ENCODE data around the gene RPS6KB1. TPM values are rescaled to one million over a fixed set of nuclear protein-coding genes. Genes with fewer than 3 reads are reported as not detected.

The RPS6KB1 gene
- total and polyA plus RNA-seq, 10 of the 15 experiments (the other 5 are each of a cell fraction or from before 2014, with no cell fraction given): 6.6 to 33.2 (median 26.0) TPM

DNA sequence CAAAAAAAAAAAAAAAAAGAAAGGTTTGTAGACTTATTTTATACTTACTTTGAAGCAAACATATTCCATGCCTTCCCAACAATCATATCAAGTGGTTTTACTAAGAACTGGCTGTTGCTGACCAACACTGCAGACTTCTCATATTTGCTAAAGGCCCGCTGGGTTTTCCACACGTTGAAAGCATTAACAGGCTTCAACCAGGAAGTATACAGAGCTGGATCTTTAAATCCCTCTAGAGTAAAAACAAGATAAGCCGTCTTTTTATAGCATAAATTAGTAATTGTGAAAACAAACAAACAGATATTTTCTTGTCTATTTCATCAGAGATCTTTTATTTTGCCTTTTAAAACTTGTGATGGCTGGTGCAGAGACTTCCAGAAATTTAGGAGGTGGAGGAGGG lies 29.3 kb upstream of the RPS6KB1 start:
- DNase-seq (ENCODE audit: low read depth, low spot score): no peak
- Histone ChIP-seq H3K79me2 (ENCODE audit: control insufficient read depth, insufficient read depth, low read length) (no peaks in the 10 kb centered on the region), H3K27ac (ENCODE audit: control insufficient read depth, insufficient read depth) (no peak overlapping the region), H3K9ac (ENCODE audit: control insufficient read depth, insufficient read depth, low read length) (no peak overlapping the region), H3K27me3 (replicated peaks in 1 of 2; ENCODE audit: control insufficient read depth in 2 of 2, insufficient read depth in 2 of 2, low read length in 1 of 2) (no peaks in the 10 kb centered on the region), H4K20me1 (ENCODE audit: control insufficient read depth, insufficient read depth) (no peaks in the 10 kb centered on the region), H3K4me1 (ENCODE audit: control insufficient read depth, insufficient read depth, low read length) (no peaks in the 10 kb centered on the region), H3K4me2 (ENCODE audit: control insufficient read depth, insufficient read depth) (no peak overlapping the region), H3K4me3 (no peak overlapping the region), H3K9me3 (replicated peaks; ENCODE audit: control insufficient read depth, insufficient read depth, low read length) (no peaks in the 10 kb centered on the region), H2AFZ (ENCODE audit: control insufficient read depth, low read depth, low read length) (no peak overlapping the region), H3K36me3 (ENCODE audit: control insufficient read depth in 2 of 2, insufficient read depth in 2 of 2, low read length in 1 of 2) (peaks cover 0 to 5% of the 10 kb centered on the region in 2 experiments; a peak in 1 of 4 replicates)
- CTCF ChIA-PET: interaction anchor here (0.9 to 1.6 kb wide), 4 partner anchors 85 to 116 kb away, joined by 3 to 4 read pairs (median 4); no protein-coding TSS in a partner anchor
- POLR2A ChIA-PET: interaction anchor here (0.7 to 1.2 kb wide), 2 partner anchors 119 to 1588 kb away, joined by 3 to 4 read pairs; no protein-coding TSS in a partner anchor
- in situ Hi-C loops (cut with MboI) (no loop called here), intact Hi-C loops (cut with micrococcal nuclease; ENCODE audit: unreplicated experiment) (no loop called here)
- no peak for ATAC-seq
- no peak for FAIRE-seq
- SMC1A ChIA-PET (ENCODE audit: uncharacterized antibody, unreplicated experiment): interaction anchor here (1.3 kb wide), 1 partner anchor 50 kb away, joined by 3 read pairs; no protein-coding TSS in a partner anchor
- BruUV-seq (replicated peaks): no TSS peak
- RAD21 ChIA-PET (ENCODE audit: unreplicated experiment): no interaction called here
- TF ChIP-seq HCFC1 (IDR thresholded peaks at IDR 0.05; ENCODE audit: low read length) (no peak), CREB1 (IDR thresholded peaks at IDR 0.05; ENCODE audit: low read depth) (no peak), SUPT20H (IDR thresholded peaks at IDR 0.05; ENCODE audit: borderline replicate concordance, control insufficient read depth, low read depth, low read length) (no peak), NBN (IDR thresholded peaks at IDR 0.05) (no peak), RUNX3 (IDR thresholded peaks at IDR 0.05; ENCODE audit: low read length) (no peak), MEF2B (IDR thresholded peaks at IDR 0.05; ENCODE audit: partially characterized antibody, poor library complexity, severe bottlenecking) (no peak), GATAD2B (conservative IDR thresholded peaks at IDR 0.05; ENCODE audit: low read depth) (no peak), TARDBP (IDR thresholded peaks at IDR 0.05; ENCODE audit: borderline replicate concordance) (no peak), RAD21 (IDR thresholded peaks at IDR 0.05; ENCODE audit: insufficient read depth, low read depth, low read length) (no peak), FOXM1 (IDR thresholded peaks at IDR 0.05; ENCODE audit: low read depth, low read length) (no peak), CBX3 (IDR thresholded peaks at IDR 0.05; ENCODE audit: borderline replicate concordance, low read depth) (no peak)
- TF ChIP-seq, protein P1, sequence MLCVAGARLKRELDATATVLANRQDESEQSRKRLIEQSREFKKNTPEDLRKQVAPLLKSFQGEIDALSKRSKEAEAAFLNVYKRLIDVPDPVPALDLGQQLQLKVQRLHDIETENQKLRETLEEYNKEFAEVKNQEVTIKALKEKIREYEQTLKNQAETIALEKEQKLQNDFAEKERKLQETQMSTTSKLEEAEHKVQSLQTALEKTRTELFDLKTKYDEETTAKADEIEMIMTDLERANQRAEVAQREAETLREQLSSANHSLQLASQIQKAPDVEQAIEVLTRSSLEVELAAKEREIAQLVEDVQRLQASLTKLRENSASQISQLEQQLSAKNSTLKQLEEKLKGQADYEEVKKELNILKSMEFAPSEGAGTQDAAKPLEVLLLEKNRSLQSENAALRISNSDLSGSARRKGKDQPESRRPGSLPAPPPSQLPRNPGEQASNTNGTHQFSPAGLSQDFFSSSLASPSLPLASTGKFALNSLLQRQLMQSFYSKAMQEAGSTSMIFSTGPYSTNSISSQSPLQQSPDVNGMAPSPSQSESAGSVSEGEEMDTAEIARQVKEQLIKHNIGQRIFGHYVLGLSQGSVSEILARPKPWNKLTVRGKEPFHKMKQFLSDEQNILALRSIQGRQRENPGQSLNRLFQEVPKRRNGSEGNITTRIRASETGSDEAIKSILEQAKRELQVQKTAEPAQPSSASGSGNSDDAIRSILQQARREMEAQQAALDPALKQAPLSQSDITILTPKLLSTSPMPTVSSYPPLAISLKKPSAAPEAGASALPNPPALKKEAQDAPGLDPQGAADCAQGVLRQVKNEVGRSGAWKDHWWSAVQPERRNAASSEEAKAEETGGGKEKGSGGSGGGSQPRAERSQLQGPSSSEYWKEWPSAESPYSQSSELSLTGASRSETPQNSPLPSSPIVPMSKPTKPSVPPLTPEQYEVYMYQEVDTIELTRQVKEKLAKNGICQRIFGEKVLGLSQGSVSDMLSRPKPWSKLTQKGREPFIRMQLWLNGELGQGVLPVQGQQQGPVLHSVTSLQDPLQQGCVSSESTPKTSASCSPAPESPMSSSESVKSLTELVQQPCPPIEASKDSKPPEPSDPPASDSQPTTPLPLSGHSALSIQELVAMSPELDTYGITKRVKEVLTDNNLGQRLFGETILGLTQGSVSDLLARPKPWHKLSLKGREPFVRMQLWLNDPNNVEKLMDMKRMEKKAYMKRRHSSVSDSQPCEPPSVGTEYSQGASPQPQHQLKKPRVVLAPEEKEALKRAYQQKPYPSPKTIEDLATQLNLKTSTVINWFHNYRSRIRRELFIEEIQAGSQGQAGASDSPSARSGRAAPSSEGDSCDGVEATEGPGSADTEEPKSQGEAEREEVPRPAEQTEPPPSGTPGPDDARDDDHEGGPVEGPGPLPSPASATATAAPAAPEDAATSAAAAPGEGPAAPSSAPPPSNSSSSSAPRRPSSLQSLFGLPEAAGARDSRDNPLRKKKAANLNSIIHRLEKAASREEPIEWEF (IDR thresholded peaks at IDR 0.05; ENCODE audit: insufficient replicate concordance, low read depth, low read length): no peak
- TF ChIP-seq, protein P2, sequence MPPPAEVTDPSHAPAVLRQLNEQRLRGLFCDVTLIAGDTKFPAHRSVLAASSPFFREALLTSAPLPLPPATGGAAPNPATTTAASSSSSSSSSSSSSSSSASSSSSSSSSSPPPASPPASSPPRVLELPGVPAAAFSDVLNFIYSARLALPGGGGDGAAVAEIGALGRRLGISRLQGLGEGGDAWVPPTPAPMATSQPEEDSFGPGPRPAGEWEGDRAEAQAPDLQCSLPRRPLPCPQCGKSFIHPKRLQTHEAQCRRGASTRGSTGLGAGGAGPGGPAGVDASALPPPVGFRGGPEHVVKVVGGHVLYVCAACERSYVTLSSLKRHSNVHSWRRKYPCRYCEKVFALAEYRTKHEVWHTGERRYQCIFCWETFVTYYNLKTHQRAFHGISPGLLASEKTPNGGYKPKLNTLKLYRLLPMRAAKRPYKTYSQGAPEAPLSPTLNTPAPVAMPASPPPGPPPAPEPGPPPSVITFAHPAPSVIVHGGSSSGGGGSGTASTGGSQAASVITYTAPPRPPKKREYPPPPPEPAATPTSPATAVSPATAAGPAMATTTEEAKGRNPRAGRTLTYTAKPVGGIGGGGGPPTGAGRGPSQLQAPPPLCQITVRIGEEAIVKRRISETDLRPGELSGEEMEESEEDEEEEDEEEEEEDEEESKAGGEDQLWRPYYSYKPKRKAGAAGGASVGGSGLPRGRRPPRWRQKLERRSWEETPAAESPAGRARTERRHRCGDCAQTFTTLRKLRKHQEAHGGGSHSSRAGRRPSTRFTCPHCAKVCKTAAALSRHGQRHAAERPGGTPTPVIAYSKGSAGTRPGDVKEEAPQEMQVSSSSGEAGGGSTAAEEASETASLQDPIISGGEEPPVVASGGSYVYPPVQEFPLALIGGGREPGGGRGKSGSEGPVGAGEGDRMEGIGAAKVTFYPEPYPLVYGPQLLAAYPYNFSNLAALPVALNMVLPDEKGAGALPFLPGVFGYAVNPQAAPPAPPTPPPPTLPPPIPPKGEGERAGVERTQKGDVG (CRISPR knock-in tag; IDR thresholded peaks at IDR 0.05): no peak
- TF ChIP-seq, protein P3, sequence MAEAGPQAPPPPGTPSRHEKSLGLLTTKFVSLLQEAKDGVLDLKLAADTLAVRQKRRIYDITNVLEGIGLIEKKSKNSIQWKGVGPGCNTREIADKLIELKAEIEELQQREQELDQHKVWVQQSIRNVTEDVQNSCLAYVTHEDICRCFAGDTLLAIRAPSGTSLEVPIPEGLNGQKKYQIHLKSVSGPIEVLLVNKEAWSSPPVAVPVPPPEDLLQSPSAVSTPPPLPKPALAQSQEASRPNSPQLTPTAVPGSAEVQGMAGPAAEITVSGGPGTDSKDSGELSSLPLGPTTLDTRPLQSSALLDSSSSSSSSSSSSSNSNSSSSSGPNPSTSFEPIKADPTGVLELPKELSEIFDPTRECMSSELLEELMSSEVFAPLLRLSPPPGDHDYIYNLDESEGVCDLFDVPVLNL (IDR thresholded peaks at IDR 0.05; ENCODE audit: low read depth, low read length): no peak
- TF ChIP-seq, protein P4, sequence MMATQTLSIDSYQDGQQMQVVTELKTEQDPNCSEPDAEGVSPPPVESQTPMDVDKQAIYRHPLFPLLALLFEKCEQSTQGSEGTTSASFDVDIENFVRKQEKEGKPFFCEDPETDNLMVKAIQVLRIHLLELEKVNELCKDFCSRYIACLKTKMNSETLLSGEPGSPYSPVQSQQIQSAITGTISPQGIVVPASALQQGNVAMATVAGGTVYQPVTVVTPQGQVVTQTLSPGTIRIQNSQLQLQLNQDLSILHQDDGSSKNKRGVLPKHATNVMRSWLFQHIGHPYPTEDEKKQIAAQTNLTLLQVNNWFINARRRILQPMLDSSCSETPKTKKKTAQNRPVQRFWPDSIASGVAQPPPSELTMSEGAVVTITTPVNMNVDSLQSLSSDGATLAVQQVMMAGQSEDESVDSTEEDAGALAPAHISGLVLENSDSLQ (IDR thresholded peaks at IDR 0.05): no peak
- WGBS (ENCODE audit: insufficient coverage, insufficient replicate concordance, low lambda C conversion rate, missing lambda C conversion rate): 66% methylated on average over 3 of the region's 3 CpGs

Measured in GM12878 (cell line).